ENCODE data around the gene EID2. TPM values are rescaled to one million over a fixed set of nuclear protein-coding genes. Genes with fewer than 3 reads are reported as not detected.

The EID2 gene
- total and polyA plus RNA-seq, 2 of the 13 experiments (the other 11 are each of a cell fraction or from before 2014, with no cell fraction given): 3.7 to 14.1 TPM

- TF ChIP-seq ZSCAN31 (CRISPR knock-in tag; IDR thresholded peaks at IDR 0.05; ENCODE audit: low read depth) (peak; percentile 90), ZMAT3 (CRISPR knock-in tag; conservative IDR thresholded peaks at IDR 0.05) (0 out of 2 replicates have a peak, but pooled peaks have one; percentile 43), NR3C1 (CRISPR knock-in tag; IDR thresholded peaks at IDR 0.05) (no peak), ZFY (CRISPR knock-in tag; IDR thresholded peaks at IDR 0.05) (peak; percentile 96), ELF3 (CRISPR knock-in tag; IDR thresholded peaks at IDR 0.05) (peak; percentile 29; the same call in 1 of the 2 replicates), JUN (CRISPR knock-in tag; IDR thresholded peaks at IDR 0.05) (0 out of 2 replicates have a peak, but pooled peaks have one; percentile 39), HOXD1 (CRISPR knock-in tag; IDR thresholded peaks at IDR 0.05) (peak; percentile 67; the same call in 1 of the 2 replicates), MXD3 (CRISPR knock-in tag; IDR thresholded peaks at IDR 0.05) (peak; percentile 66), ISL2 (CRISPR knock-in tag; IDR thresholded peaks at IDR 0.05) (0 out of 2 replicates have a peak, but pooled peaks have one; percentile 22), ZNF570 (CRISPR knock-in tag; IDR thresholded peaks at IDR 0.05; ENCODE audit: borderline replicate concordance) (no peak), ATF3 (CRISPR knock-in tag; IDR thresholded peaks at IDR 0.05) (peak; percentile 46; the same call in 1 of the 2 replicates), SALL1 (CRISPR knock-in tag; IDR thresholded peaks at IDR 0.05) (peak; percentile 51; the same call in 1 of the 2 replicates), KMT2A (CRISPR knock-in tag; IDR thresholded peaks at IDR 0.05) (peak; percentile 86; the same call in 1 of the 2 replicates), SALL2 (CRISPR knock-in tag; IDR thresholded peaks at IDR 0.05) (0 out of 2 replicates have a peak, but pooled peaks have one; percentile 18), GABPB1 (CRISPR knock-in tag; IDR thresholded peaks at IDR 0.05) (peak; percentile 72; the same call in 1 of the 2 replicates)
- TF ChIP-seq, protein P1, sequence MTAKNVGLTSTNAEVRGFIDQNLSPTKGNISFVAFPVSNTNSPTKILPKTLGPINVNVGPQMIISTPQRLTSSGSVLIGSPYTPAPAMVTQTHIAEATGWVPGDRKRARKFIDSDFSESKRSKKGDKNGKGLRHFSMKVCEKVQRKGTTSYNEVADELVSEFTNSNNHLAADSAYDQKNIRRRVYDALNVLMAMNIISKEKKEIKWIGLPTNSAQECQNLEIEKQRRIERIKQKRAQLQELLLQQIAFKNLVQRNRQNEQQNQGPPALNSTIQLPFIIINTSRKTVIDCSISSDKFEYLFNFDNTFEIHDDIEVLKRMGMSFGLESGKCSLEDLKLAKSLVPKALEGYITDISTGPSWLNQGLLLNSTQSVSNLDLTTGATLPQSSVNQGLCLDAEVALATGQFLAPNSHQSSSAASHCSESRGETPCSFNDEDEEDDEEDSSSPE (CRISPR knock-in tag; IDR thresholded peaks at IDR 0.05): peak; percentile 81; the same call in 1 of the 2 replicates
- TF ChIP-seq, protein P2, sequence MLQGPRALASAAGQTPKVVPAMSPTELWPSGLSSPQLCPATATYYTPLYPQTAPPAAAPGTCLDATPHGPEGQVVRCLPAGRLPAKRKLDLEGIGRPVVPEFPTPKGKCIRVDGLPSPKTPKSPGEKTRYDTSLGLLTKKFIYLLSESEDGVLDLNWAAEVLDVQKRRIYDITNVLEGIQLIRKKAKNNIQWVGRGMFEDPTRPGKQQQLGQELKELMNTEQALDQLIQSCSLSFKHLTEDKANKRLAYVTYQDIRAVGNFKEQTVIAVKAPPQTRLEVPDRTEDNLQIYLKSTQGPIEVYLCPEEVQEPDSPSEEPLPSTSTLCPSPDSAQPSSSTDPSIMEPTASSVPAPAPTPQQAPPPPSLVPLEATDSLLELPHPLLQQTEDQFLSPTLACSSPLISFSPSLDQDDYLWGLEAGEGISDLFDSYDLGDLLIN (CRISPR knock-in tag; IDR thresholded peaks at IDR 0.05; ENCODE audit: borderline replicate concordance): peak; percentile 56; the same call in 1 of the 2 replicates
- TF ChIP-seq, protein P3, sequence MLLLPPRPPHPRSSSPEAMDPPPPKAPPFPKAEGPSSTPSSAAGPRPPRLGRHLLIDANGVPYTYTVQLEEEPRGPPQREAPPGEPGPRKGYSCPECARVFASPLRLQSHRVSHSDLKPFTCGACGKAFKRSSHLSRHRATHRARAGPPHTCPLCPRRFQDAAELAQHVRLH (CRISPR knock-in tag; IDR thresholded peaks at IDR 0.05; ENCODE audit: borderline replicate concordance, low read depth): peak; percentile 73
- TF ChIP-seq, protein P4, sequence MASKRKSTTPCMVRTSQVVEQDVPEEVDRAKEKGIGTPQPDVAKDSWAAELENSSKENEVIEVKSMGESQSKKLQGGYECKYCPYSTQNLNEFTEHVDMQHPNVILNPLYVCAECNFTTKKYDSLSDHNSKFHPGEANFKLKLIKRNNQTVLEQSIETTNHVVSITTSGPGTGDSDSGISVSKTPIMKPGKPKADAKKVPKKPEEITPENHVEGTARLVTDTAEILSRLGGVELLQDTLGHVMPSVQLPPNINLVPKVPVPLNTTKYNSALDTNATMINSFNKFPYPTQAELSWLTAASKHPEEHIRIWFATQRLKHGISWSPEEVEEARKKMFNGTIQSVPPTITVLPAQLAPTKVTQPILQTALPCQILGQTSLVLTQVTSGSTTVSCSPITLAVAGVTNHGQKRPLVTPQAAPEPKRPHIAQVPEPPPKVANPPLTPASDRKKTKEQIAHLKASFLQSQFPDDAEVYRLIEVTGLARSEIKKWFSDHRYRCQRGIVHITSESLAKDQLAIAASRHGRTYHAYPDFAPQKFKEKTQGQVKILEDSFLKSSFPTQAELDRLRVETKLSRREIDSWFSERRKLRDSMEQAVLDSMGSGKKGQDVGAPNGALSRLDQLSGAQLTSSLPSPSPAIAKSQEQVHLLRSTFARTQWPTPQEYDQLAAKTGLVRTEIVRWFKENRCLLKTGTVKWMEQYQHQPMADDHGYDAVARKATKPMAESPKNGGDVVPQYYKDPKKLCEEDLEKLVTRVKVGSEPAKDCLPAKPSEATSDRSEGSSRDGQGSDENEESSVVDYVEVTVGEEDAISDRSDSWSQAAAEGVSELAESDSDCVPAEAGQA (IDR thresholded peaks at IDR 0.05; ENCODE audit: low read depth): no peak
- TF ChIP-seq, protein P4 (CRISPR knock-in tag; IDR thresholded peaks at IDR 0.05; ENCODE audit: borderline replicate concordance): no peak
These were observed 7.5 kb downstream of the EID2 start, which contains the start of gene EID2B (continued) for GRCh38 chr19:39532233-39533002.

Measured in HepG2 (cell line).